Endodermal cell (in vitro differentiated cells): ENCODE results near the gene CX3CL1. TPM values are rescaled to one million over a fixed set of nuclear protein-coding genes. Genes with fewer than 3 reads are reported as not detected.

Experiments used
- DNase-seq: peaks from one replicate; pipeline ENCODE4 v3.0.0-alpha.2; 2017
- H3K27ac ChIP-seq: 2 replicates; pipeline ENCODE4 v1.5.1; 2013; ENCODE audit warnings: mild to moderate bottlenecking, low read depth, low read length, moderate library complexity
- H3K27me3 ChIP-seq: 2 replicates; pipeline ENCODE4 v1.6.1; 2013; ENCODE audit warnings: mild to moderate bottlenecking, low read length, moderate library complexity; ENCODE audit not compliant: insufficient read depth, control insufficient read depth, poor library complexity, severe bottlenecking
- H3K36me3 ChIP-seq: 2 replicates; pipeline ENCODE4 v1.7.0; 2013; ENCODE audit warnings: mild to moderate bottlenecking, low read length, moderate library complexity; ENCODE audit not compliant: control insufficient read depth, insufficient read depth
- H3K4me1 ChIP-seq: one replicate; pipeline ENCODE4 v1.7.0; 2013; ENCODE audit warnings: low read length; ENCODE audit not compliant: control insufficient read depth, insufficient read depth
- H3K4me3 ChIP-seq: 2 replicates; pipeline ENCODE4 v1.5.1; 2013; ENCODE audit warnings: mild to moderate bottlenecking, low read length, moderate library complexity
- H3K9ac ChIP-seq: 2 replicates; pipeline ENCODE4 v1.6.1; 2013; ENCODE audit warnings: mild to moderate bottlenecking, low read length, moderate library complexity; ENCODE audit not compliant: poor library complexity, severe bottlenecking; ENCODE audit errors: extremely low read depth
- H3K9me3 ChIP-seq: 2 replicates; pipeline ENCODE4 v1.6.1; 2013; ENCODE audit warnings: mild to moderate bottlenecking, low read length, moderate library complexity; ENCODE audit not compliant: control insufficient read depth
- H3K27ac Mint-ChIP-seq: 2 replicates; pipeline ENCODE4 v1.8.0; 2020; ENCODE audit warnings: mixed read lengths
- H3K27me3 Mint-ChIP-seq: 2 replicates; pipeline ENCODE4 v1.8.0; 2021; ENCODE audit warnings: mild to moderate bottlenecking, mixed read lengths; ENCODE audit not compliant: insufficient read depth
- H3K36me3 Mint-ChIP-seq: 2 replicates; pipeline ENCODE4 v1.8.0; 2020; ENCODE audit warnings: low read depth, mixed read lengths
- H3K4me1 Mint-ChIP-seq: 2 replicates; pipeline ENCODE4 v1.8.0; 2020; ENCODE audit warnings: mixed read lengths
- H3K4me3 Mint-ChIP-seq: 2 replicates; pipeline ENCODE4 v1.8.0; 2020; ENCODE audit warnings: mild to moderate bottlenecking, moderate library complexity, mixed read lengths
- H3K9me3 Mint-ChIP-seq: 2 replicates; pipeline ENCODE4 v1.8.0; 2020; ENCODE audit warnings: mild to moderate bottlenecking, mixed read lengths
- CTCF ChIP-seq: fragments of 200-600 bp; sonication (generic); conservative IDR thresholded peaks from 2 replicates; pipeline ENCODE4 v1.5.0; 2021; ENCODE audit warnings: antibody characterized with exemption, mild to moderate bottlenecking
- WGBS, 2 experiments: methylation state at CpG; one replicate each; pipeline versions ENCODE4 v1.1.5 to v1.1.7; 2013; ENCODE audit warnings: missing lambda C conversion rate in 2 of 2, mixed read lengths in 1 of 2; ENCODE audit not compliant: insufficient coverage in 1 of 2, insufficient read length in 1 of 2; 5-methylcytosine and 5-hydroxymethylcytosine counted together
- total RNA-seq, 2 donors: library from RNA; stranded (reverse); fragmentation: NEBNext Ultra II Directional in 1 of 2; extraction: Animal tissue kit (Norgen Biotek cat#: 25700) in 1 of 2; gene quantifications; 2 replicates in 1 of 2; 3 replicates in 1 of 2; pipeline ENCODE4 v1.2.1, GENCODE V29; 2021

Gene CX3CL1
- total RNA-seq, 2 donors from 2014 or later: 0.18 to 1.0 TPM

GRCh38 chr16:57401943-57402640, 29.8 kb downstream of the CX3CL1 start:
- WGBS, 2 experiments: 56 to 59% methylated on average over 7 of the region's 7 CpGs
- H3K36me3 ChIP-seq: no peaks in the 10 kb centered on the region
- no peaks in the 10 kb centered on the region for H3K9me3 ChIP-seq
- H3K4me1 ChIP-seq: no peaks in the 10 kb centered on the region
- H3K27ac ChIP-seq: no peak overlapping the region
- Mint-ChIP-seq H3K27me3 (peaks cover 4% of the 10 kb centered on the region), H3K27ac (no peak overlapping the region), H3K4me1 (no peaks in the 10 kb centered on the region), H3K9me3 (no peaks in the 10 kb centered on the region), H3K36me3 (no peaks in the 10 kb centered on the region), H3K4me3 (no peak overlapping the region)
- H3K9ac ChIP-seq: no peak overlapping the region
- H3K27me3 ChIP-seq: no peaks in the 10 kb centered on the region
- no peak overlapping the region for H3K4me3 ChIP-seq
- no peak for TF ChIP-seq CTCF
- DNase-seq: peak; percentile 68

- H3K4me1 ChIP-seq: no peaks in the 10 kb centered on the region
- H3K4me3 ChIP-seq: no peak within 1 kb of the TSS
- H3K4me3 Mint-ChIP-seq: no peak within 1 kb of the TSS
- no peaks in the 10 kb centered on the region for H3K36me3 ChIP-seq
- H3K36me3 Mint-ChIP-seq: no peaks in the 10 kb centered on the region
- 85 to 90% methylated on average over 15 to 17 of the region's 17 CpGs for WGBS, 2 experiments
- peaks cover 4% of the 10 kb centered on the region for H3K27me3 Mint-ChIP-seq
- DNase-seq: no peak
- no peak within 1 kb of the TSS for H3K27ac Mint-ChIP-seq
- no peak within 1 kb of the TSS for H3K27ac ChIP-seq
- no peaks in the 10 kb centered on the region for H3K9me3 ChIP-seq
- no peaks in the 10 kb centered on the region for H3K4me1 Mint-ChIP-seq
- H3K27me3 ChIP-seq: no peaks in the 10 kb centered on the region
- H3K9ac ChIP-seq: no peak within 1 kb of the TSS
- H3K9me3 Mint-ChIP-seq: no peaks in the 10 kb centered on the region
- TF ChIP-seq CTCF: peak; percentile 21
Observed at GRCh38 chr16:57403965-57404817, 31.9 kb downstream of the CX3CL1 start, which contains the start of gene CCL17. CCL17 (plus strand) TSS chr16:57404767; CDS start chr16:57413933, 9,166 bp downstream.

- H3K4me1 Mint-ChIP-seq: no peaks in the 10 kb centered on the region
- Histone ChIP-seq H3K36me3 (no peaks in the 10 kb centered on the region), H3K9ac (no peak overlapping the region), H3K4me1 (no peaks in the 10 kb centered on the region), H3K9me3 (no peaks in the 10 kb centered on the region), H3K27me3 (no peaks in the 10 kb centered on the region), H3K4me3 (no peak overlapping the region), H3K27ac (no peak overlapping the region)
- H3K4me3 Mint-ChIP-seq: no peak overlapping the region
- no peak for TF ChIP-seq CTCF
- no peaks in the 10 kb centered on the region for H3K36me3 Mint-ChIP-seq
- 83 to 88% methylated on average over 2 to 3 of the region's 3 CpGs for WGBS, 2 experiments
- DNase-seq: no peak
- H3K27me3 Mint-ChIP-seq: peaks cover 4% of the 10 kb centered on the region
- no peak overlapping the region for H3K27ac Mint-ChIP-seq
- H3K9me3 Mint-ChIP-seq: no peaks in the 10 kb centered on the region
Observed at GRCh38 chr16:57405097-57405496, 32.8 kb downstream of the CX3CL1 start.
